Superior temporal gyrus (tissue), 1 donor: ENCODE measurements around the gene HNRNPAB.
A peak's percentile ranks its signal among the peaks of the same experiment; 100 is the strongest.
"Not testable (repeated sequence)": the region's sequence is repeated elsewhere in the genome, so short reads cannot be mapped to it uniquely, and the experiment has no call there.

ENCODE experiments used
- DNase-seq: peaks from one replicate; pipeline ENCODE4 v3.0.0-alpha.2; 2016; ENCODE audit errors: extremely low spot score

The HNRNPAB gene

GRCh38 chr5:178196986-178197385, 7.3 kb upstream of the HNRNPAB start:
- no peak for DNase-seq

- DNase-seq = not testable (repeated sequence)
Observed at GRCh38 chr5:178198151-178198550, 6.2 kb upstream of the HNRNPAB start.

GRCh38 chr5:178198706-178199105, 5.6 kb upstream of the HNRNPAB start:
- no peak for DNase-seq

GRCh38 chr5:178199581-178200434, 4.5 kb upstream of the HNRNPAB start:
- DNase-seq = no peak

GRCh38 chr5:178201221-178201926, 3.0 kb upstream of the HNRNPAB start:
- no peak for DNase-seq

- no peak for DNase-seq
Observed at GRCh38 chr5:178201927-178202235, 2.5 kb upstream of the HNRNPAB start.

- DNase-seq = no peak
Observed at GRCh38 chr5:178202541-178202940, 1.8 kb upstream of the HNRNPAB start.

- no peak for DNase-seq
Observed at GRCh38 chr5:178203670-178204181, 607 bp upstream of the HNRNPAB start.

GRCh38 chr5:178204935-178205748, 809 bp downstream of the HNRNPAB start:
- DNase-seq = peak; percentile 44

- no peak for DNase-seq
Observed at GRCh38 chr5:178205749-178206047, 1.4 kb downstream of the HNRNPAB start.

- DNase-seq = no peak
Observed at GRCh38 chr5:178206166-178207101, 2.1 kb downstream of the HNRNPAB start.

GRCh38 chr5:178207183-178207916, 3.0 kb downstream of the HNRNPAB start:
- DNase-seq = no peak

- no peak for DNase-seq
Observed at GRCh38 chr5:178207917-178208280, 3.6 kb downstream of the HNRNPAB start.

GRCh38 chr5:178208540-178209227, 4.4 kb downstream of the HNRNPAB start:
- DNase-seq = no peak

GRCh38 chr5:178209334-178210072, 5.2 kb downstream of the HNRNPAB start:
- no peak for DNase-seq

- no peak for DNase-seq
Observed at GRCh38 chr5:178210073-178210535, 5.8 kb downstream of the HNRNPAB start.

- DNase-seq = no peak
Observed at GRCh38 chr5:178210686-178211085, 6.4 kb downstream of the HNRNPAB start.

- DNase-seq = no peak
Observed at GRCh38 chr5:178211095-178212048, 7.0 kb downstream of the HNRNPAB start.
